ENCODE results near the gene MYH11. TPM values are rescaled to one million over a fixed set of nuclear protein-coding genes. Genes with fewer than 3 reads are reported as not detected.

Gene MYH11
- total RNA-seq, 1 donor from 2014 or later = 694 TPM

GRCh38 chr16:15832241-15832640 lies 24.6 kb downstream of the MYH11 start:
- DNase-seq (ENCODE audit: low spot score in 2 of 2) = no peak
- no peak for TF ChIP-seq CTCF (IDR thresholded peaks at IDR 0.05)
- H3K27me3 ChIP-seq = no peaks in the 10 kb centered on the region
- H3K36me3 ChIP-seq = peaks cover 43 to 49% of the 10 kb centered on the region in 2 donors
- intact Hi-C loops (cut with DNase I) = no loop called here
- H3K9me3 ChIP-seq = no peaks in the 10 kb centered on the region
- H3K4me1 ChIP-seq = peaks cover 31 to 64% of the 10 kb centered on the region in 2 donors
- H3K4me3 ChIP-seq = no peak overlapping the region
- H3K27ac ChIP-seq = peak overlapping the region; percentile 77 to 90

- H3K27me3 ChIP-seq = no peaks in the 10 kb centered on the region
- no peak for TF ChIP-seq CTCF (IDR thresholded peaks at IDR 0.05)
- H3K36me3 ChIP-seq = peaks cover 47 to 54% of the 10 kb centered on the region in 2 donors
- no peaks in the 10 kb centered on the region for H3K9me3 ChIP-seq
- no peak for DNase-seq (ENCODE audit: low spot score in 2 of 2)
- peaks cover 35 to 60% of the 10 kb centered on the region in 2 donors for H3K4me1 ChIP-seq
- intact Hi-C loops (cut with DNase I) = no loop called here
- no peak overlapping the region for H3K4me3 ChIP-seq
- peak overlapping the region; percentile 77 to 90 for H3K27ac ChIP-seq
Measured at GRCh38 chr16:15830832-15831451, 25.9 kb downstream of the MYH11 start.

DNA sequence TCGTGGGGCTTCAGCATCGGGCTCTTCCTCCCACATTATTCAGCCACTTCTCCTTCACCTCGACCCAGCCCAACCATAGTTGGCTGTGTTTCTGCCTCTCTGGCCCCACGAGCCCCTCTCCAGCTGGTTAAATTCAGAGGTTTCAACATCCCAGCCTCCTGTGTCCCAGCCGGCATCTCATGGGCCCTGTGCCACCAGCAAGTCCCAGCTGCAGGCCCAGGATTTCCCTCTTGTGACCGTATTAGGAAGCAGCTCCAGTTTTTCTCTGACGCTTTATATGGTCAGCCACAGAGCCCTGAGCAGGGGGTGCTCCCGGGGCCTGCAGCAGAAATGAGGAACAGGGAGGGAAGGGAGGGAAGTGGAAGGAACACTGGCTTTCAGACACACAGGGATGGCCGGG lies 27.4 kb downstream of the MYH11 start:
- Histone ChIP-seq H3K27ac (peak overlapping the region; percentile 77 to 90), H3K36me3 (peaks cover 50 to 51% of the 10 kb centered on the region in 2 donors), H3K27me3 (no peaks in the 10 kb centered on the region), H3K4me1 (peaks cover 36 to 66% of the 10 kb centered on the region in 2 donors), H3K9me3 (no peaks in the 10 kb centered on the region), H3K4me3 (peak overlapping the region in 1 of 2 donors; percentile 35)
- intact Hi-C loops (cut with DNase I) = loop anchor here (5.0 kb wide), 1 partner anchor 42 kb away; no protein-coding TSS in a partner anchor
- DNase-seq (ENCODE audit: low spot score in 2 of 2) = peak; percentile 69 to 95
- peak in 1 of 3 experiments; percentile 18 for TF ChIP-seq CTCF (IDR thresholded peaks at IDR 0.05)

DNA sequence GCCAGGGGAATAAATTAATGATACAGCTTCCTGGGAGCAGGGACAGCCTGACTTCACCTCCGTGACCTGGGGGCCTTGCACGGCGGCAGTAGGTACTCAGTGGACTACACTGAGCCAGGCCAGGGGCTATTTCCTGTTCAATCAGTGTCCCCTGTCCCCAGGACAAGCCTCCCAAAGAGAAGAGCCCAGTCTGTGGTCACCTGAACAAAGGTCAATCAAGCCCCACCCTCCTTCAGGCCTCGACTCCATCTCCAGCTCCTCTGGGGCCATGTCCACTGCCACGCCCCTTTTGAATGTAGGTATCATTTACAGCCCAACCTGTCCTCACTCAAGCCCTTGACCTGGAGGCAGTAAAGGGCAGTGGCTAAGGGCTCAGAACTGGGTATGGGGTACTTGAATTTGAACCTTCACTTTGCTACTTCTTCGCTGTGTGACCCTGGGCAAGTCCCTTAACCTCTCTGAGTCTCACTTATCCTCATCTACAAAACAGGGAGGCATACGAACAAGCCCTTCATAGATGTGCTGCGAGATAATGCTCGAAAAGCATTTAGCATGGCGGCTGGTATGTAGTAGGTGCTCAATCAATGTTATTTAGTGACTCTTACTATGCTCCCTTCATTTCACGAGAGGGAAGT lies 29.0 kb downstream of the MYH11 start:
- Histone ChIP-seq H3K27me3 (no peaks in the 10 kb centered on the region), H3K4me1 (peaks cover 38 to 69% of the 10 kb centered on the region in 2 donors), H3K27ac (peak overlapping the region; percentile 77 to 90), H3K36me3 (peaks cover 43 to 50% of the 10 kb centered on the region in 2 donors), H3K4me3 (peak overlapping the region in 1 of 2 donors; percentile 35), H3K9me3 (no peaks in the 10 kb centered on the region)
- no peak for TF ChIP-seq CTCF (IDR thresholded peaks at IDR 0.05)
- DNase-seq (ENCODE audit: low spot score in 2 of 2) = no peak
- intact Hi-C loops (cut with DNase I) = loop anchor here (5.0 kb wide), 1 partner anchor 41 kb away; no protein-coding TSS in a partner anchor

DNA sequence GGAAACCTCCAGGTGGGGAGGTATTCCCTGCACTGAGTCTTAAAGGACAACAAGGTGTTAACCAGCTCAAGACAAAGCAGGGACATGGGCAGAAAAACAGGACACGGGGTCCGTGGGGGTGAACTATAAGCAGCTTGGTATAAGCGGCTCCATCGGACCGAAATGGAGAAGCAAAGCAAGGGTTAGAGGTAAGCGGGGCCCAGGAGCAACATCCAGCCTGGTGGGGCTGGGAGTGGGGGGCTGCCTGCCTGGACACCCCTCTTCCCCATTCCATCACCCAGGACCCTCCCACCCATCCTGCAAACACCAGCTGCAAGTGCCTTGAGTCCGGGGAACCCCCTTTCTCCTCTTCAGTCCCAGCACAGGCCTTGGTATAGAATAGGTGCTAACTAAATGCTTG lies 29.5 kb downstream of the MYH11 start:
- intact Hi-C loops (cut with DNase I) = loop anchor here (5.0 kb wide), 1 partner anchor 40 kb away; no protein-coding TSS in a partner anchor
- Histone ChIP-seq H3K27me3 (no peaks in the 10 kb centered on the region), H3K36me3 (peaks cover 49 to 51% of the 10 kb centered on the region in 2 donors), H3K9me3 (no peaks in the 10 kb centered on the region), H3K27ac (peak overlapping the region; percentile 77 to 90), H3K4me3 (peak overlapping the region in 1 of 2 donors; percentile 11), H3K4me1 (peaks cover 43 to 74% of the 10 kb centered on the region in 2 donors)
- TF ChIP-seq CTCF (IDR thresholded peaks at IDR 0.05) = no peak
- DNase-seq (ENCODE audit: low spot score in 2 of 2) = no peak
